Activated CD8-positive, alpha-beta T cell treated with anti-CD3 and anti-CD28 coated beads for 36 hours (primary cell): ENCODE results near the gene TEN1. TPM values are rescaled to one million over a fixed set of nuclear protein-coding genes. Genes with fewer than 3 reads are reported as not detected.

Experiments used
- ATAC-seq: fragments of 200-7000 bp; cut with Tn5 transposase; one replicate; pipeline ENCODE4 v1.10.0; 2021; ENCODE audit warnings: mild to moderate bottlenecking, moderate library complexity
- CTCF ChIA-PET: fragments of 350-600 bp; sonication (Branson Sonifier 250); formaldehyde crosslinking; loops from one replicate; lab custom pipeline; 2021; ENCODE audit warnings: antibody characterized with exemption; lab: Charles Lee
- POLR2A ChIA-PET: fragments of 350-600 bp; sonication (Branson Sonifier 250); formaldehyde crosslinking; loops from one replicate; lab custom pipeline; 2021; ENCODE audit warnings: antibody characterized with exemption; lab: Charles Lee
- DNase-seq: peaks from one replicate; pipeline ENCODE4 v3.0.0-alpha.2; 2020
- H3K27ac Mint-ChIP-seq: one replicate; pipeline ENCODE4 v1.8.0; 2021; ENCODE audit warnings: mild to moderate bottlenecking, mixed read lengths
- H3K27me3 Mint-ChIP-seq: one replicate; pipeline ENCODE4 v1.8.0; 2021; ENCODE audit warnings: mixed read lengths
- H3K36me3 Mint-ChIP-seq: one replicate; pipeline ENCODE4 v1.8.0; 2021; ENCODE audit warnings: low read depth, mixed read lengths
- H3K4me1 Mint-ChIP-seq: one replicate; pipeline ENCODE4 v1.8.0; 2021; ENCODE audit warnings: low read depth, mixed read lengths
- H3K4me3 Mint-ChIP-seq: one replicate; pipeline ENCODE4 v1.8.0; 2021; ENCODE audit warnings: mild to moderate bottlenecking, moderate library complexity, mixed read lengths
- H3K9me3 Mint-ChIP-seq: one replicate; pipeline ENCODE4 v1.8.0; 2021; ENCODE audit warnings: mixed read lengths
- CTCF ChIP-seq: fragments of 200-600 bp; IDR thresholded peaks from one replicate; pipeline ENCODE4 v1.8.0; 2022; ENCODE audit warnings: antibody characterized with exemption, mild to moderate bottlenecking
- intact Hi-C: fragments of 100-400 bp; cut with micrococcal nuclease; formaldehyde crosslinking; loops from one replicate; pipeline ENCODE4 v1.10.0; 2022
- total RNA-seq, 2 experiments: library from RNA; stranded (reverse); gene quantifications; one replicate each; pipeline ENCODE4 v1.2.3, GENCODE V29; 2021

TEN1 gene
- total RNA-seq, 2 experiments from 2014 or later: 11.7 to 13.2 TPM

- Mint-ChIP-seq H3K27me3 (no peaks in the 10 kb centered on the region), H3K9me3 (no peaks in the 10 kb centered on the region), H3K4me3 (no peak overlapping the region), H3K4me1 (no peaks in the 10 kb centered on the region), H3K36me3 (no peaks in the 10 kb centered on the region), H3K27ac (no peak overlapping the region)
- ATAC-seq: no peak
- TF ChIP-seq CTCF: no peak
- CTCF ChIA-PET: interaction anchor here (0.7 to 15.1 kb wide), 5 partner anchors 6 to 291 kb away, joined by 3 to 165 read pairs (median 4); partner anchors contain the start of genes CDK3 and MRPL38
- POLR2A ChIA-PET: interaction anchor here (1.0 kb wide), 1 partner anchor 22 kb away, joined by 3 read pairs; no protein-coding TSS in a partner anchor
- DNase-seq: no peak
- intact Hi-C loops: no loop called here
Observed at GRCh38 chr17:76008208-76008607, 29.2 kb downstream of the TEN1 start.

DNA sequence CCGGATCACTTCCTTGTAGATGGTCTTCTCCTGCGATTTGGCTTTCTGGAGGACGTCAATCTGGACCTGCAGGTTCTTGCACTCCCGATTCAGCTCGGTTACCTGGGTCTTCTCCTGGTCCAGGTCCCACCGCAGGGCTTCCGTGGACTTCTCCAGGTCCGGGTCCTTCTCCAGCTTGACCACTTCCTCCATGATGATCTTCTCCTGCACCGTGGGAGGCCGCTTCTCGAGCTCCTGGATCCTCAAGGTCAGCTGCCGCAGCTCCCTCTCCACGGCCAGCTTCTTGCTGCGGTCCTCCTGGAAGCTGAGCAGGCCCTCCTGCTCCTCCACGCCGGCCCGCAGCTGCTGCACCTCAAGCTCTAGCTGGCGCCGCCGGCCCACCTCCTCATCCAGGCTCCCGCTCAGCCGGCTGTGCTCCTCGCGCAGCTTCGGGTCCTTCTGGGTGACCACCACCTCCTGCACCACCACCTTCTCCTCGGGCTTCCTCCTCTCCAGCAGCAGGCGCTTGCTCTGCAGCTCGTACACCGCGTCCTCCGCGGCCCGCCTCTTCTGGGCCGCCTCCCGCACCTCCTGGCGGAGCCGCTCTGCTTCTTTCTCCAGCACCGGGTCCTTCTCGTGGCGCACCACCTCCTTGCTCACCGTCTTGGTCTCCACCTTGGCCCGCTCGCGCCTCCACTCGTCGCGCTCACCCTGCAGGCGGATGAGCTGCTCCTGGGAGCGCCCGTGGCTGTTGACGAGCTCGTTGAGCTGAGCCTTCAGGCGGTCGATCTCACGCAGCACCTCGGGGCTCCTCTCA is 29.8 kb downstream of the TEN1 start:
- no peak for DNase-seq
- Mint-ChIP-seq H3K4me3 (no peak overlapping the region), H3K4me1 (peaks cover under 1% of the 10 kb centered on the region), H3K27me3 (no peaks in the 10 kb centered on the region), H3K36me3 (no peaks in the 10 kb centered on the region), H3K9me3 (no peaks in the 10 kb centered on the region), H3K27ac (no peak overlapping the region)
- TF ChIP-seq CTCF: no peak
- CTCF ChIA-PET: interaction anchor here (1.5 to 15.1 kb wide), 6 partner anchors 7 to 389 kb away, joined by 3 to 165 read pairs (median 4); partner anchors contain the start of genes CDK3 and MRPL38
- POLR2A ChIA-PET: interaction anchor here (1.0 to 1.3 kb wide), 3 partner anchors 9 to 105 kb away, joined by 3 read pairs; no protein-coding TSS in a partner anchor
- intact Hi-C loops: no loop called here
- no peak for ATAC-seq

DNA sequence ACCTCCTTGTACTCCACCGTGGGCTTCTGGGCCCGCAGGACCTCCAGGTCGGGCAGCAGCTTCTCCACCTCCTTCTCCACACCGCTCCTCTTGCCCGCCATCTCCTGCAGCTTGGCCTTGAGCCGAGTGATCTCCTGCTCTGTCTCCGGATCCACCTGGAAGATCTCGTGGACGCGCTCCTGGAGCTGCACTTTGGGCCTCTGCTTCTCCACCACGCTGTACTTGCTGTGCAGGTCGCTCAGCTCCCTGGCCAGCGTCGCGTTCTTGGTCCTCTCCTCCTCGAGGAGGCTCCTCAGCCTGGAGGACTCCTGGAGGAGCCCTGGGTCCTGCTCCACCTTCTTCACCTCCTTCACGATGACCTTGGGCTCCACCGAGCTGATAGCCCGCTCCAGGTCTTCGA is 30.4 kb downstream of the TEN1 start:
- no peak for TF ChIP-seq CTCF

DNA sequence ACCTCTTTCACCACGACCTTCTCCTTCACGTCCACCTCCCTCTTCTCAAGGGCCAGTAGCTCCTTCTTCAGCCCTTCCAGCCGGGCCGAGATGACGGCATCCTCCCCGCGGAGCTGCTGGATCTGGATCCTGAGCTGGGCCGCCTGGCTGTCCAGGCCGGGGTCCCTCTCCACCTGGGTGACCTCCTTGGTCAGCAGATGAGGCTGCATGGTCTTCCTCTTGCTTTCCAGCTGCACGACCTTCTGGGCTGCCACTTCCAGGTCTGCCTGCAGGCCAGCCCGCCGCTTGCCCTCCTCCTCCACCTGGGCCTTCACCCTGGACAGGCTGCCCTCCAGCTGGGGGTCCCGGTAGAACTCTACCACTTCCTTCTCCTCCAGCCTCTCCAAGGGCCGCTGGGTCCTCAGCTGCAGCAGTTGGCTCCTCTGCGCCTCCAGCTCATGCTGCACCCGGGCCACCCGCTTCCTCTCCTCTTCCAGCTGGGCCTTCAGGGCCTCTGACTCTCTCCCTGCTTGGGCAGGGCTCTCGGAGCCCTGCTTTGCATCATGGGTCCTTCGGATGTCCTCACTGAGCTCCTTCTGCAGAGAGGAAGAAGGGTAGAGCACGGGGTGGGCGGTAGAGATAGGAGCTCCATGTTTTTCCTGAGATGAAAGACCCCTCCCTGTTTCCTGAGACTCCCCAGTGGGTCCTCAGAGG is 31.1 kb downstream of the TEN1 start:
- POLR2A ChIA-PET: interaction anchor here (1.0 to 1.3 kb wide), 3 partner anchors 8 to 106 kb away, joined by 3 read pairs; no protein-coding TSS in a partner anchor
- Mint-ChIP-seq H3K27ac (no peak overlapping the region), H3K9me3 (no peaks in the 10 kb centered on the region), H3K36me3 (no peaks in the 10 kb centered on the region), H3K4me3 (no peak overlapping the region), H3K4me1 (peaks cover 8% of the 10 kb centered on the region), H3K27me3 (no peaks in the 10 kb centered on the region)
- TF ChIP-seq CTCF: no peak
- intact Hi-C loops: no loop called here
- CTCF ChIA-PET: interaction anchor here (0.6 to 15.1 kb wide), 9 partner anchors 8 to 388 kb away, joined by 3 to 165 read pairs (median 5); partner anchors contain the start of genes CDK3 and MRPL38
- DNase-seq: no peak
- no peak for ATAC-seq

More for the DNA sequence above, 30.4 kb downstream of the TEN1 start:
- Mint-ChIP-seq H3K4me1 (peaks cover 6% of the 10 kb centered on the region), H3K9me3 (no peaks in the 10 kb centered on the region), H3K36me3 (no peaks in the 10 kb centered on the region), H3K27ac (no peak overlapping the region), H3K4me3 (no peak overlapping the region), H3K27me3 (no peaks in the 10 kb centered on the region)
- DNase-seq (no peak), ATAC-seq (no peak)
- POLR2A ChIA-PET: interaction anchor here (1.0 to 1.3 kb wide), 2 partner anchors 8 to 105 kb away, joined by 3 read pairs; no protein-coding TSS in a partner anchor
- CTCF ChIA-PET: interaction anchor here (1.5 to 15.1 kb wide), 6 partner anchors 7 to 388 kb away, joined by 3 to 165 read pairs (median 6); partner anchors contain the start of genes CDK3 and MRPL38
- intact Hi-C loops: no loop called here
